Measurements from ENCODE around the gene TEDC1. TPM values are rescaled to one million over a fixed set of nuclear protein-coding genes. Genes with fewer than 3 reads are reported as not detected.

TEDC1 gene
- total RNA-seq, 1 donor from 2014 or later = 13.6 TPM

DNA sequence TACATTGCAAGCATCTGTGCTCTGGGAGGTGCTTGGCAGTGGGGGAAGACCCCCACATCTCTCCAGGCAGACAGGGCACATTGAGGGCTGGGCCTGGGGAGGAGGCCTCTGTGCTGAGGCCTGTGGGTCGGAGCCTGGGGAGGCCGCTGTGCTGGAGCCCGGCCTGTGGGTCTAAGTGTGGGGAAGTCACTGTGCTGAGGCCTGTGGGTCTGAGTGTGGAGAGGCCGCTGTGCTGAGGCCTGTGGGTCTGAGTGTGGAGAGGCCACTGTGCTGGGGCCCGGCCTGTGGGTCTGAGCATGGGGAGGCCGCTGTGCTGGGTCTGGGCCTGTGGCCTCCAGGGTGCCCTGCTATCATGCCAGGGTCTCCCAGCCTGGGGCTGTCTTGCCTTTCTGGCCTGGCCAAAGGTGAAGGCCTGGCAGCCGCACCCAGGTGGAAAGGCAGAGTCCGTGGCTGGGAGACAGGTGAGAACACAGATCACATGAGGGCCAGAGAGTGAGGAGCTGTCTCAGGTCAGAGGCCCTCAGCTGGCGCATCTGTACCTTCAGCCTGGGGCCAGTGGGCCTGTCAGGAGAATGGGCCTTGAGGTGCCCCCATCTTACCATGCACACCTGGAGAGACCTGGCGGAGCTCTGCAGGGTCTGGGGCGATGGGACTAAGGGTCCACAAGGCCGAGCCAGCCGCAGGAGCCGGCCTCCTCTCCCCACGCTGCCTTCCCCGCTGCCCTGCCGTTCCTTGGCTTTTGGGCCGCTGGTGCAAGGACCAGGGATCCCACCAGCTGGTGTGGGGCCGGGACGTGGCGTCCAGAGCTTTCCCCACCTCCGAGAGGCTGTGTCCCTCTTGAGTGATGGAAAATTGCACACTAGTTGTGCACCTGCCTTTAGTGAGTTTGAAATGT, 35.0 kb upstream of the TEDC1 start:
- Mint-ChIP-seq H3K27ac (no peak overlapping the region), H3K27me3 (ENCODE audit: low read depth) (no peaks in the 10 kb centered on the region), H3K9me3 (no peaks in the 10 kb centered on the region), H3K4me1 (no peaks in the 10 kb centered on the region), H3K36me3 (peaks cover 20% of the 10 kb centered on the region), H3K4me3 (no peak overlapping the region)
- TF ChIP-seq, protein P1, sequence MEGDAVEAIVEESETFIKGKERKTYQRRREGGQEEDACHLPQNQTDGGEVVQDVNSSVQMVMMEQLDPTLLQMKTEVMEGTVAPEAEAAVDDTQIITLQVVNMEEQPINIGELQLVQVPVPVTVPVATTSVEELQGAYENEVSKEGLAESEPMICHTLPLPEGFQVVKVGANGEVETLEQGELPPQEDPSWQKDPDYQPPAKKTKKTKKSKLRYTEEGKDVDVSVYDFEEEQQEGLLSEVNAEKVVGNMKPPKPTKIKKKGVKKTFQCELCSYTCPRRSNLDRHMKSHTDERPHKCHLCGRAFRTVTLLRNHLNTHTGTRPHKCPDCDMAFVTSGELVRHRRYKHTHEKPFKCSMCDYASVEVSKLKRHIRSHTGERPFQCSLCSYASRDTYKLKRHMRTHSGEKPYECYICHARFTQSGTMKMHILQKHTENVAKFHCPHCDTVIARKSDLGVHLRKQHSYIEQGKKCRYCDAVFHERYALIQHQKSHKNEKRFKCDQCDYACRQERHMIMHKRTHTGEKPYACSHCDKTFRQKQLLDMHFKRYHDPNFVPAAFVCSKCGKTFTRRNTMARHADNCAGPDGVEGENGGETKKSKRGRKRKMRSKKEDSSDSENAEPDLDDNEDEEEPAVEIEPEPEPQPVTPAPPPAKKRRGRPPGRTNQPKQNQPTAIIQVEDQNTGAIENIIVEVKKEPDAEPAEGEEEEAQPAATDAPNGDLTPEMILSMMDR (IDR thresholded peaks at IDR 0.05; ENCODE audit: unreplicated experiment) = no peak
- DNase-seq (ENCODE audit: low spot score in 2 of 2, unreplicated experiment in 2 of 2) = no peak

DNA sequence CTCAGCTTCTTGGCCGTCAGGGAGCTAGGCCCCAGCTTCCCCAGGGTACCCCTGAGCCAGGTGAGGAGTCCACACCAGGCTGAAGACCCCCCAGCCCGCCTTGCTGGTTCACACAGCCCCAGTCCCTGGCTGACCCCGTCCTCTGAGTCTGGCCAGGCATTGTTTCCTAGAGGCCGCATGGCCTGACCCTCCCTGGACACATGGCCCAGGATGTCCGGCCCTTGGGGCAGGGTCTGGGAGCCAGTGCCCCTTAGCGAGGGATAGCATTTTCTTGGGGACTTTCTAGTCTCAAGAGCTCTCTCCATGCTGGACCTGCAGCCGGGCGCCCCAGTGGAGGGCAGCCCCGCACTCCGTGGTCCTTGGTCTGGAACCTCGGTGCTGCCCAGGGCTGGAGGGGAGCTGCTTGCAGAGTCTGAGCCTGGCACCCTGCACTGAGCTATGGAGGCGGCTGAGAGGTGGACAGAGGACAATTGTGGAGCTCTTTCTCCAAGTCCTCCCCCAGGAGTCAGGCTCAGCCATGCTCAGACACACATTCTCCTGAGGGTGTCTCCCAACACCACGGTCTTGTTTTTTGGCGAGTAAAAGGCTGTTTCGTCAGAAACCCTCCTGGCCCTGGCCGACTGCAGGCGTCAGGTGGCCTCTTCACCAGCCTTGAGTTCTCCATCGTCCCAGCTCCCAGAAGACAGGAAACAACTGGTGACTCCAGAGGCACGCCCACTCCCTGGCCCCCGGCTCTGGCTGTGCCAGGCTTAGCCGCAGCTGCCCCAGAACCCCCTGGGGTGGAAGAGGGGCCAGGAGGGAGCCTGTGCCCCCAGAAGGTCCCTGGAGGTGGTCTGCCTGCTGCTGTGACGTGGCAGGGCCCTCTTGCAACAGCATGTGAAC, 34.1 kb upstream of the TEDC1 start:
- no peaks in the 10 kb centered on the region for H3K27me3 Mint-ChIP-seq (ENCODE audit: low read depth)
- H3K27ac Mint-ChIP-seq = no peak overlapping the region

DNA sequence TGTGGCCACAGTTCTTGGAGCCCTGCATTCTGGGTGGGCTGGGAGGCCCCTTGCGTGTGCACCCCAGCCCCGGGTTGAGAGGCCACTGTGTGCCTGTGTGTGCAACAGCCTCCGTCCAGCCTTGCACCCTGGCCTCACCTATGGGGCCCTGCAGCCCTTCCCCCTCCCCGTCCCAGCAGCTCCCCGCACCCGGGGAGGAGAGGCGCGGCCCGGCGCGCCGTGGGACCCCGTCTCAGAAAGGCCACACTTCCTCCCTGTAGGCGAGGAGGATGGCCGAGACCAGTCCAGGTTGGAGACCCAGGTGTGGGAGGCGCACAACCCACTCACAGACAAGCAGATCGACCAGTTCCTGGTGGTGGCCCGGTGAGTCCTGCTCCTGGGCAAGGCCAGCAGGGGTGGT, 33.0 kb upstream of the TEDC1 start:
- peaks cover 17% of the 10 kb centered on the region for H3K36me3 Mint-ChIP-seq
- no peaks in the 10 kb centered on the region for H3K27me3 Mint-ChIP-seq (ENCODE audit: low read depth)
- H3K4me3 Mint-ChIP-seq = no peak overlapping the region
- DNase-seq (ENCODE audit: low spot score in 2 of 2, unreplicated experiment in 2 of 2) = no peak
- H3K9me3 Mint-ChIP-seq = no peaks in the 10 kb centered on the region
- H3K4me1 Mint-ChIP-seq = no peaks in the 10 kb centered on the region
- H3K27ac Mint-ChIP-seq = no peak overlapping the region
- TF ChIP-seq, protein P1 (IDR thresholded peaks at IDR 0.05; ENCODE audit: unreplicated experiment) = no peak

More for the DNA sequence above, 34.1 kb upstream of the TEDC1 start:
- Mint-ChIP-seq H3K4me3 (no peak overlapping the region), H3K4me1 (no peaks in the 10 kb centered on the region), H3K9me3 (no peaks in the 10 kb centered on the region), H3K36me3 (peaks cover 24% of the 10 kb centered on the region)
- TF ChIP-seq, protein P1 (IDR thresholded peaks at IDR 0.05; ENCODE audit: unreplicated experiment) = no peak
- DNase-seq (ENCODE audit: low spot score in 2 of 2, unreplicated experiment in 2 of 2) = no peak

GRCh38 chr14:105458571-105458970, 32.5 kb upstream of the TEDC1 start:
- TF ChIP-seq, protein P1 (IDR thresholded peaks at IDR 0.05; ENCODE audit: unreplicated experiment) = no peak
- H3K36me3 Mint-ChIP-seq = peaks cover 15% of the 10 kb centered on the region

DNA sequence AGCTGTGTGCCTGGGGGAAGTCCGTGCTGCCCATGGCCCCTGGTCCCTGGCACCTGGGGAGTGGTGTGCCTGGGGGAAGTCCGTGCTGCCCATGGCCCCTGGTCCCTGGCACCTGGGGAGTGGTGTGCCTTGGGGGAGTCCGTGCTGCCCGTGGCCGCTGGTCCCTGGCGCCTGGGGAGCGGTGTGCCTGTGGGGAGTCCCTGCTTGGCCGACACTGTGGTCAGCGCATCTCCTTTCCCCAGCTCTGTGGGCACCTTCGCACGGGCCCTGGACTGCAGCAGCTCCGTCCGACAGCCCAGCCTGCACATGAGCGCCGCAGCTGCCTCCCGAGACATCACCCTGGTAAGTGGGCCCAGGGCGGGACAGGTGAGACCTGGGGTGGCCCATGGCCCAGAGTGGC, 30.9 kb upstream of the TEDC1 start:
- H3K36me3 Mint-ChIP-seq = peaks cover 12% of the 10 kb centered on the region
- no peak for DNase-seq (ENCODE audit: low spot score in 2 of 2, unreplicated experiment in 2 of 2)
- H3K4me1 Mint-ChIP-seq = no peaks in the 10 kb centered on the region
- no peaks in the 10 kb centered on the region for H3K27me3 Mint-ChIP-seq (ENCODE audit: low read depth)
- no peak overlapping the region for H3K27ac Mint-ChIP-seq
- H3K9me3 Mint-ChIP-seq = no peaks in the 10 kb centered on the region
- TF ChIP-seq, protein P1 (IDR thresholded peaks at IDR 0.05; ENCODE audit: unreplicated experiment) = no peak
- no peak overlapping the region for H3K4me3 Mint-ChIP-seq

More at GRCh38 chr14:105458571-105458970, 32.5 kb upstream of the TEDC1 start:
- no peaks in the 10 kb centered on the region for H3K9me3 Mint-ChIP-seq
- H3K4me1 Mint-ChIP-seq = no peaks in the 10 kb centered on the region
- H3K27me3 Mint-ChIP-seq (ENCODE audit: low read depth) = no peaks in the 10 kb centered on the region
- no peak overlapping the region for H3K4me3 Mint-ChIP-seq
- no peak for DNase-seq (ENCODE audit: low spot score in 2 of 2, unreplicated experiment in 2 of 2)
- H3K27ac Mint-ChIP-seq = no peak overlapping the region
